H1 (cell line): ENCODE data around the gene IFNGR1. TPM values are rescaled to one million over a fixed set of nuclear protein-coding genes. Genes with fewer than 3 reads are reported as not detected.

Source experiments
- CTCF ChIA-PET: fragments of 300-600 bp; sonication (Branson Sonifier 250); formaldehyde crosslinking; loops from one replicate; lab custom pipeline; 2021; ENCODE audit not compliant: partially characterized antibody; lab: Charles Lee
- POLR2A ChIA-PET: fragments of 300-600 bp; sonication (Branson Sonifier 250); formaldehyde crosslinking; loops from one replicate; lab custom pipeline; 2021; ENCODE audit warnings: inconsistent platforms; ENCODE audit not compliant: partially characterized antibody; lab: Charles Lee
- DNase-seq, 2 experiments: peaks; one replicate each; pipeline versions ENCODE4 v3.0.0 to v3.0.0-alpha.2; 2010 to 2022; ENCODE audit warnings: low spot score in 2 of 2, low read depth in 1 of 2, mixed read lengths in 1 of 2
- FAIRE-seq: peaks from 2 replicates; lab custom pipeline; 2011; peaks lifted over from hg19 to GRCh38; lab: Jason Lieb, UNC
- H2AFZ ChIP-seq: 2 replicates; pipeline ENCODE4 v1.8.1; 2012; ENCODE audit warnings: low read length, inconsistent platforms
- H2AK5ac ChIP-seq: 2 replicates; pipeline ENCODE4 v1.6.1; 2013; ENCODE audit warnings: low read depth, low read length
- H2BK120ac ChIP-seq: replicated peaks from 2 replicates; pipeline ENCODE3; 2013; ENCODE audit warnings: low read depth, low read length, inconsistent platforms
- H2BK12ac ChIP-seq: 2 replicates; pipeline ENCODE4 v1.6.1; 2013; ENCODE audit warnings: low read depth, low read length
- H2BK15ac ChIP-seq: 2 replicates; pipeline ENCODE4 v1.6.1; 2013; ENCODE audit warnings: low read length
- H2BK20ac ChIP-seq: 2 replicates; pipeline ENCODE4 v1.6.1; 2013; ENCODE audit warnings: low read length
- H2BK5ac ChIP-seq: 2 replicates; pipeline ENCODE4 v1.6.1; 2013; ENCODE audit warnings: low read depth, low read length
- H3K14ac ChIP-seq: 2 replicates; pipeline ENCODE4 v1.6.1; 2013; ENCODE audit warnings: inconsistent platforms; ENCODE audit not compliant: insufficient read length
- H3K18ac ChIP-seq: 2 replicates; pipeline ENCODE4 v1.6.1; 2013; ENCODE audit warnings: low read length; ENCODE audit errors: extremely low read depth
- H3K23ac ChIP-seq: 2 replicates; pipeline ENCODE4 v1.6.1; 2013; ENCODE audit warnings: inconsistent platforms; ENCODE audit not compliant: insufficient read length
- H3K23me2 ChIP-seq: 2 replicates; pipeline ENCODE4 v1.6.1; 2013; ENCODE audit warnings: low read depth, low read length
- H3K27ac ChIP-seq: 2 replicates; pipeline ENCODE4 v1.6.1; 2011; ENCODE audit warnings: low read depth, low read length, inconsistent platforms
- H3K27me3 ChIP-seq, 4 experiments: replicated peaks in 1 of 4; 1 replicate in 1 of 4; 2 replicates in 3 of 4; pipeline versions ENCODE4 v1.6.1 to v1.8.1; 2011 to 2013; ENCODE audit warnings: low read length in 3 of 4, mild to moderate bottlenecking in 3 of 4, inconsistent platforms in 2 of 4, mixed read lengths in 2 of 4, moderate library complexity in 1 of 4; ENCODE audit not compliant: control insufficient read depth in 3 of 4, insufficient read depth in 3 of 4; ENCODE audit errors: extremely low read depth in 1 of 4
- H3K36me3 ChIP-seq, 4 experiments: 2 replicates each; pipeline versions ENCODE4 v1.6.1 to v1.8.1; 2011 to 2013; ENCODE audit warnings: mild to moderate bottlenecking in 4 of 4, low read length in 3 of 4, moderate library complexity in 2 of 4, control low read depth in 1 of 4, inconsistent platforms in 1 of 4; ENCODE audit not compliant: insufficient read depth in 4 of 4, control insufficient read depth in 2 of 4
- H3K4ac ChIP-seq: replicated peaks from 2 replicates; pipeline ENCODE3; 2013; ENCODE audit warnings: low read length, low read depth, mixed read lengths, inconsistent platforms; ENCODE audit not compliant: insufficient read length
- H3K4me1 ChIP-seq, 4 experiments: replicated peaks in 1 of 4; 1 replicate in 1 of 4; 2 replicates in 3 of 4; pipeline versions ENCODE4 v1.6.1 to v1.8.1; 2011 to 2013; ENCODE audit warnings: low read length in 3 of 4, inconsistent platforms in 2 of 4, mixed read lengths in 1 of 4; ENCODE audit not compliant: insufficient read depth in 4 of 4, control insufficient read depth in 3 of 4
- H3K4me2 ChIP-seq, 2 experiments: 2 replicates each; pipeline versions ENCODE4 v1.6.1 to v1.8.1; 2011 to 2013; ENCODE audit warnings: low read depth in 2 of 2, low read length in 2 of 2, control low read depth in 1 of 2, inconsistent platforms in 1 of 2, mild to moderate bottlenecking in 1 of 2; ENCODE audit not compliant: insufficient read depth in 1 of 2
- H3K4me3 ChIP-seq, 4 experiments: fragments of 200-600, 300-600 bp in 1 of 4; sonication (generic), shearing (Covaris generic), sonication (Bioruptor Twin) in 1 of 4; 2 replicates each; pipeline versions ENCODE4 v1.5.1 to v1.8.1; 2011 to 2016; ENCODE audit warnings: low read length in 4 of 4, low read depth in 3 of 4, control low read depth in 2 of 4, inconsistent platforms in 2 of 4, mild to moderate bottlenecking in 2 of 4, mixed read lengths in 1 of 4, moderate library complexity in 1 of 4; ENCODE audit not compliant: insufficient read depth in 2 of 4; ENCODE audit errors: extremely low read depth in 1 of 4
- H3K56ac ChIP-seq: replicated peaks from 2 replicates; pipeline ENCODE3; 2013; ENCODE audit warnings: low read depth, mild to moderate bottlenecking, mixed read lengths, low read length, inconsistent platforms; ENCODE audit not compliant: insufficient read length
- H3K79me1 ChIP-seq: 2 replicates; pipeline ENCODE4 v1.6.1; 2013; ENCODE audit warnings: low read depth, low read length, control low read depth
- H3K79me2 ChIP-seq, 2 experiments: 2 replicates each; pipeline versions ENCODE4 v1.6.1 to v1.8.1; 2012 to 2013; ENCODE audit warnings: low read length in 2 of 2, mild to moderate bottlenecking in 2 of 2, inconsistent platforms in 1 of 2; ENCODE audit not compliant: insufficient read depth in 2 of 2, control insufficient read depth in 1 of 2
- H3K9ac ChIP-seq, 4 experiments: replicated peaks in 1 of 4; 1 replicate in 1 of 4; 2 replicates in 3 of 4; pipeline versions ENCODE4 v1.6.1 to v1.8.1; 2011 to 2013; ENCODE audit warnings: low read depth in 3 of 4, low read length in 3 of 4, control low read depth in 2 of 4, mild to moderate bottlenecking in 2 of 4, moderate library complexity in 2 of 4, inconsistent platforms in 1 of 4; ENCODE audit errors: extremely low read depth in 1 of 4
- H3K9me3 ChIP-seq, 2 experiments: 2 replicates each; pipeline versions ENCODE4 v1.6.1 to v1.8.1; 2012 to 2013; ENCODE audit warnings: mild to moderate bottlenecking in 2 of 2, moderate library complexity in 2 of 2, control low read depth in 1 of 2, inconsistent platforms in 1 of 2, low read depth in 1 of 2, low read length in 1 of 2, mixed read lengths in 1 of 2; ENCODE audit not compliant: insufficient read depth in 2 of 2
- H4K20me1 ChIP-seq, 2 experiments: replicated peaks in 1 of 2; 2 replicates each; pipeline versions ENCODE3 to v1.8.1; 2011 to 2013; ENCODE audit warnings: inconsistent platforms in 2 of 2, low read length in 2 of 2, mild to moderate bottlenecking in 1 of 2; ENCODE audit not compliant: insufficient read depth in 2 of 2, control insufficient read depth in 1 of 2
- H4K5ac ChIP-seq: 2 replicates; pipeline ENCODE4 v1.6.1; 2013; ENCODE audit warnings: low read length, low read depth, mixed read lengths, inconsistent platforms; ENCODE audit not compliant: insufficient read length
- H4K8ac ChIP-seq: 2 replicates; pipeline ENCODE4 v1.8.0; 2013; ENCODE audit warnings: mild to moderate bottlenecking, moderate library complexity, low read length, inconsistent platforms; ENCODE audit not compliant: insufficient read depth; ENCODE audit errors: extremely low read depth
- H4K91ac ChIP-seq: replicated peaks from 2 replicates; pipeline ENCODE3; 2013; ENCODE audit warnings: low read length, mixed read lengths, inconsistent platforms; ENCODE audit not compliant: insufficient read length
- CHD1 ChIP-seq: IDR thresholded peaks from 2 replicates; pipeline ENCODE4 v1.6.1; 2012; ENCODE audit warnings: low read depth, low read length, improper control_type of control experiment
- CHD2 ChIP-seq: IDR thresholded peaks from 2 replicates; pipeline ENCODE4 v1.6.1; 2012; ENCODE audit warnings: low read length, improper control_type of control experiment
- CTBP2 ChIP-seq: IDR thresholded peaks from 2 replicates; pipeline ENCODE4 v1.7.0; 2011; ENCODE audit warnings: borderline replicate concordance, mild to moderate bottlenecking, moderate library complexity, mixed read lengths, low read length; ENCODE audit not compliant: insufficient read depth, insufficient read length
- KDM1A ChIP-seq: fragments of 200-600, 300-600 bp; sonication (generic); IDR thresholded peaks from 2 replicates; pipeline ENCODE4 v1.7.1; 2016; ENCODE audit warnings: mild to moderate bottlenecking, low read length, borderline replicate concordance
- KDM5A ChIP-seq: fragments of 200-600 bp; IDR thresholded peaks from 2 replicates; pipeline ENCODE4 v1.7.1; 2012; ENCODE audit warnings: mild to moderate bottlenecking, low read length, inconsistent platforms, mixed read lengths
- NRF1 ChIP-seq: IDR thresholded peaks from 2 replicates; pipeline ENCODE4 v1.6.1; 2011; ENCODE audit warnings: mild to moderate bottlenecking, low read depth, low read length, improper control_type of control experiment
- RNF2 ChIP-seq: fragments of 200-900, 300-1000 bp; sonication (generic); IDR thresholded peaks from 2 replicates; pipeline ENCODE4 v1.7.1; 2016; ENCODE audit warnings: borderline replicate concordance, low read depth, mild to moderate bottlenecking, antibody characterized with exemption, low read length; ENCODE audit not compliant: poor library complexity, severe bottlenecking; ENCODE audit errors: missing control alignments
- SP4 ChIP-seq: IDR thresholded peaks from 2 replicates; pipeline ENCODE4 v1.6.1; 2012; ENCODE audit warnings: low read length, inconsistent platforms
- SRF ChIP-seq: IDR thresholded peaks from 2 replicates; pipeline ENCODE4 v1.6.1; 2011; ENCODE audit warnings: mild to moderate bottlenecking, low read depth, low read length, moderate library complexity
- TAF1 ChIP-seq: IDR thresholded peaks from 2 replicates; pipeline ENCODE4 v1.6.1; 2011; ENCODE audit warnings: mild to moderate bottlenecking, low read depth, low read length
- TEAD4 ChIP-seq: IDR thresholded peaks from 2 replicates; pipeline ENCODE4 v1.6.1; 2012; ENCODE audit warnings: low read depth, low read length, inconsistent platforms, mixed read lengths
- WGBS, 2 experiments: shearing (Covaris generic) in 1 of 2; methylation state at CpG; one replicate each; pipeline versions ENCODE4 v1.1.6 to v1.1.7; 2013 to 2015; ENCODE audit warnings: low lambda C conversion rate in 2 of 2, mixed read lengths in 2 of 2, inconsistent platforms in 1 of 2, low coverage in 1 of 2, missing lambda C conversion rate in 1 of 2; ENCODE audit not compliant: insufficient replicate concordance in 2 of 2, insufficient coverage in 1 of 2, insufficient read length in 1 of 2; ENCODE audit errors: extremely low coverage in 1 of 2, missing lambda C conversion rate in 1 of 2; 5-methylcytosine and 5-hydroxymethylcytosine counted together
- polyA plus RNA-seq, 7 experiments: library from polyadenylated mRNA; depleted of rRNA in 3 of 7; stranded (reverse) in 5 of 7; unstranded in 2 of 7; fragments of >200 nt in 5 of 7; fragments of 200-250 nt in 2 of 7; gene quantifications; 1 replicate in 5 of 7; 2 replicates in 1 of 7; 4 replicates in 1 of 7; pipeline versions ENCODE4 v1.2.1 to v1.2.3, GENCODE V29; 2011 to 2013; ENCODE audit warnings: missing spikeins in 2 of 7, mixed read lengths in 2 of 7
- total RNA-seq: library from RNA; stranded (reverse); fragmentation: NEBNext Ultra II Directional; extraction: Animal tissue kit (Norgen Biotek cat#: 25700); gene quantifications from 2 replicates; pipeline ENCODE4 v1.2.1, GENCODE V29; 2021
- TF ChIP-seq, protein P1 (sequence below), 3 experiments: IDR thresholded peaks; 1 replicate in 2 of 3; 2 replicates in 1 of 3; pipeline versions ENCODE4 v1.5.1 to v1.6.1; 2011; ENCODE audit warnings: low read length in 3 of 3, mild to moderate bottlenecking in 3 of 3, inconsistent platforms in 2 of 3, low read depth in 1 of 3, moderate library complexity in 1 of 3; ENCODE audit not compliant: insufficient read depth in 1 of 3; ENCODE audit errors: control extremely low read depth in 1 of 3

IFNGR1 gene
- total and polyA plus RNA-seq, 2 of the 8 experiments (the other 6 are each of a cell fraction or from before 2014, with no cell fraction given) = 9.7 to 20.9 TPM

DNA sequence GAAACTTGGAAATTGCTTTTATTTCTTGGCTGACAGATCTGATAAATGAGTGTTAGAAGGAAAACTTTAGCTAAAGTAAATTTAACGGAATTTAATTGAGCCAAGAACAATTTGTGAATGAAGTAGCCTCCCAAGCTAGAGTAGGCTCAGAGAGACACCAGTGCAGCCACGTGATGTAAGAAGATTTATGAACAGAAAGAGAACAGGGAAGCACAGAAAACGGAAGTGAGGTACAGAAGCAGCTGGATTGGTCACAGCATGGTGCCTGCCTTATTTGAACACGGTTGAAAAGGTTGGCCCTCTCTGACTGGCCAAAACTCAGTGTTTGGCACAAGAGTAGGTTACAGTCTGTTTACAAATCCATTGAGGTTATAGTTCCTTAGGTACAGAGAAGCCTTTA, 29.5 kb upstream of the IFNGR1 start:
- no peak overlapping the region for H2BK120ac ChIP-seq
- no peak overlapping the region for H4K8ac ChIP-seq
- H3K79me2 ChIP-seq = no peaks in the 10 kb centered on the region
- FAIRE-seq (no peak), DNase-seq (no peak)
- no peak overlapping the region for H3K4me2 ChIP-seq
- no peak overlapping the region for H2BK12ac ChIP-seq
- H3K27ac ChIP-seq = no peak overlapping the region
- no peak overlapping the region for H3K23ac ChIP-seq
- H3K79me1 ChIP-seq = no peaks in the 10 kb centered on the region
- H3K23me2 ChIP-seq = no peaks in the 10 kb centered on the region
- no peak overlapping the region for H3K4ac ChIP-seq
- 0 out of 2 replicates have a peak overlapping the region, but pooled peaks have one; percentile 24 for H2AFZ ChIP-seq
- no peak overlapping the region for H2BK20ac ChIP-seq
- H3K9me3 ChIP-seq = no peaks in the 10 kb centered on the region
- no peaks in the 10 kb centered on the region for H4K20me1 ChIP-seq
- CTCF ChIA-PET = interaction anchor here (1.1 kb wide), 2 partner anchors 17 to 22 kb away, joined by 3 read pairs; no protein-coding TSS in a partner anchor
- no peak overlapping the region for H3K56ac ChIP-seq
- H3K27me3 ChIP-seq = no peaks in the 10 kb centered on the region
- H3K4me1 ChIP-seq = no peaks in the 10 kb centered on the region
- no peak overlapping the region for H2BK5ac ChIP-seq
- POLR2A ChIA-PET = no interaction called here
- H3K4me3 ChIP-seq = no peak overlapping the region
- H3K14ac ChIP-seq = no peak overlapping the region
- H3K9ac ChIP-seq = no peak overlapping the region
- H4K91ac ChIP-seq = no peak overlapping the region
- H2BK15ac ChIP-seq = no peak overlapping the region
- no peak overlapping the region for H2AK5ac ChIP-seq
- WGBS, 2 experiments = 79% methylated on average over 4 of the region's 4 CpGs; no CpG with 5 or more reads in 1 of the 2 experiments
- no peak overlapping the region for H3K18ac ChIP-seq
- H3K36me3 ChIP-seq = no peaks in the 10 kb centered on the region
- no peak overlapping the region for H4K5ac ChIP-seq
- TF ChIP-seq CHD1 (no peak), RNF2 (no peak), NRF1 (no peak), CTBP2 (no peak), TEAD4 (no peak), CHD2 (no peak), TAF1 (no peak), SRF (no peak), KDM5A (no peak), KDM1A (no peak), SP4 (no peak)
- TF ChIP-seq, protein P1, sequence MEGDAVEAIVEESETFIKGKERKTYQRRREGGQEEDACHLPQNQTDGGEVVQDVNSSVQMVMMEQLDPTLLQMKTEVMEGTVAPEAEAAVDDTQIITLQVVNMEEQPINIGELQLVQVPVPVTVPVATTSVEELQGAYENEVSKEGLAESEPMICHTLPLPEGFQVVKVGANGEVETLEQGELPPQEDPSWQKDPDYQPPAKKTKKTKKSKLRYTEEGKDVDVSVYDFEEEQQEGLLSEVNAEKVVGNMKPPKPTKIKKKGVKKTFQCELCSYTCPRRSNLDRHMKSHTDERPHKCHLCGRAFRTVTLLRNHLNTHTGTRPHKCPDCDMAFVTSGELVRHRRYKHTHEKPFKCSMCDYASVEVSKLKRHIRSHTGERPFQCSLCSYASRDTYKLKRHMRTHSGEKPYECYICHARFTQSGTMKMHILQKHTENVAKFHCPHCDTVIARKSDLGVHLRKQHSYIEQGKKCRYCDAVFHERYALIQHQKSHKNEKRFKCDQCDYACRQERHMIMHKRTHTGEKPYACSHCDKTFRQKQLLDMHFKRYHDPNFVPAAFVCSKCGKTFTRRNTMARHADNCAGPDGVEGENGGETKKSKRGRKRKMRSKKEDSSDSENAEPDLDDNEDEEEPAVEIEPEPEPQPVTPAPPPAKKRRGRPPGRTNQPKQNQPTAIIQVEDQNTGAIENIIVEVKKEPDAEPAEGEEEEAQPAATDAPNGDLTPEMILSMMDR (IDR thresholded peaks at IDR 0.05; ENCODE audit: control extremely low read depth in 1 of 3, insufficient read depth in 1 of 3, low read depth in 1 of 3, low read length in 3 of 3) = no peak
